Measurements from ENCODE around the gene PFN4. TPM values are rescaled to one million over a fixed set of nuclear protein-coding genes. Genes with fewer than 3 reads are reported as not detected.

The PFN4 gene
- total and polyA plus RNA-seq, 2 experiments from 2014 or later, result 0.28 TPM; not detected in 1

DNA sequence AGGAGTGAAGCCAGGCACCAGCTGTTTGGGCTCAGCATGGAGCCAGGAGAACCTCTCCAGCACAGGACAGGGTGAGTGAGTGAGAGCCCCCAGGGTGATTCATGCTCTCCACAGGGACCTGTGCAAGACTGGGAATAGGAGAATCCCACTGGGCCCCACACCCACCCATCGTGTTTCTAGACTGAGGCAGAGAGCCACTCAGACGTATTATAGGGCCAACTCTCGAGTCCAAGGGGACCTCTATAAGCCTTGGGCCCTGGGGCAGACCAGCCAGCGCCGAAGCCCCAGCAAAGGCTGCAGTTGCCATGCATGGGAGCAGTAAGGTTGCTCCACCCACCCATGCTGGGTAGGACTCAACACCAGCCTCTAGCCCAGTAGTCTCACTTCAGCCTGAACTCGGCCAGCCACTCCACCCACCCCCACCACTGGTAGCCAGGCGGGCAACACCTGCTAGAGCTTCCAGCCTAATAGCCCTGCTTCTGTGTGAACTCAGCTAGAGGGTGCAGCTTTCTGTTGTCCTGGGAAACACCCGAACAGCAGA, 19.0 kb downstream of the PFN4 start:
- H3K27ac ChIP-seq (ENCODE audit: low read depth), result no peak overlapping the region
- DNase-seq (ENCODE audit: low spot score), result no peak
- no peaks in the 10 kb centered on the region for H3K36me3 Mint-ChIP-seq (ENCODE audit: low read depth)
- no peaks in the 10 kb centered on the region for H3F3A ChIP-seq (replicated peaks; ENCODE audit: low read depth)
- H3K27me3 ChIP-seq (ENCODE audit: insufficient read depth), result no peaks in the 10 kb centered on the region
- TF ChIP-seq CREB1 (CRISPR knock-in tag; IDR thresholded peaks at IDR 0.05; ENCODE audit: low read depth) (no peak), EZH2phosphoT487 (IDR thresholded peaks at IDR 0.05; ENCODE audit: unreplicated experiment) (no peak), POLR2AphosphoS5 (IDR thresholded peaks at IDR 0.05; ENCODE audit: low read depth) (no peak), CTCF (conservative IDR thresholded peaks at IDR 0.05; ENCODE audit: low read depth in 2 of 2) (no peak), NANOG (IDR thresholded peaks at IDR 0.05; ENCODE audit: borderline replicate concordance) (no peak), ZNF331 (CRISPR knock-in tag; IDR thresholded peaks at IDR 0.05; ENCODE audit: low read depth) (no peak), ETS1 (IDR thresholded peaks at IDR 0.05) (no peak), STAT1 (IDR thresholded peaks at IDR 0.05; ENCODE audit: unreplicated experiment) (no peak), EZH2 (IDR thresholded peaks at IDR 0.05; ENCODE audit: low read depth, unreplicated experiment) (no peak), JUNB (IDR thresholded peaks at IDR 0.05; ENCODE audit: unreplicated experiment) (no peak), REST (IDR thresholded peaks at IDR 0.05; ENCODE audit: unreplicated experiment) (no peak), ZNF114 (CRISPR knock-in tag; IDR thresholded peaks at IDR 0.05) (no peak), ZNF462 (CRISPR knock-in tag; IDR thresholded peaks at IDR 0.05) (no peak)
- no peaks in the 10 kb centered on the region for H3K9me2 ChIP-seq (ENCODE audit: insufficient read depth)
- H3K4me1 Mint-ChIP-seq, result no peaks in the 10 kb centered on the region; the same call in 2 of the 3 replicates
- ATAC-seq, result peak; percentile 31; the same call in 2 of the 3 replicates
- H3K36me3 ChIP-seq (ENCODE audit: insufficient read depth), result no peaks in the 10 kb centered on the region; the same call in 1 of the 2 replicates
- no peak overlapping the region for H3K4me3 ChIP-seq
- H3K9me3 Mint-ChIP-seq, result peaks cover 4% of the 10 kb centered on the region; the same call in 1 of the 3 replicates
- no peaks in the 10 kb centered on the region for H3K79me2 ChIP-seq (replicated peaks; ENCODE audit: insufficient read depth)
- H4K20me1 ChIP-seq (replicated peaks; ENCODE audit: insufficient read depth), result no peaks in the 10 kb centered on the region
- no peak overlapping the region for H3K4me3 Mint-ChIP-seq
- no peak overlapping the region for H3K27ac Mint-ChIP-seq
- peaks cover 4% of the 10 kb centered on the region for H3K27me3 Mint-ChIP-seq (ENCODE audit: insufficient read depth, low read depth, poor library complexity)
- no peak overlapping the region for H3K4me2 ChIP-seq
- no peaks in the 10 kb centered on the region for H3K4me1 ChIP-seq (ENCODE audit: insufficient read depth)
- no peak overlapping the region for H2AFZ ChIP-seq

Data from GM23338 (cell line).